ENCODE measurements around the gene P3H3. TPM values are rescaled to one million over a fixed set of nuclear protein-coding genes. Genes with fewer than 3 reads are reported as not detected.

The P3H3 gene
- total RNA-seq, result 10 to 100 TPM in 1 of 3 donors, 1 to 10 TPM in 2; 1.6 to 24.2 (median 5.2) TPM
- long read RNA-seq, donor 1, transcript P3H3-201 (15 exons, 2,632 nt), result major isoform, 28 of 52 reads
- long read RNA-seq, donor 1, partial matches to known transcripts, result 8 of 52 reads
- long read RNA-seq, donor 1, other reads (novel, unspliced or antisense), result 16 of 52 reads
- long read RNA-seq, donor 2, partial matches to known transcripts, result 1 of 1 reads
- long read RNA-seq, donor 2, other reads (novel, unspliced or antisense), result 0 of 1 reads

- TF ChIP-seq CTCF (IDR thresholded peaks at IDR 0.05), result no peak
- ATAC-seq (peak; percentile 33), DNase-seq (peak in 1 of 3 donors; percentile 42)
- peaks cover 6% of the 10 kb centered on the region for H3K4me1 ChIP-seq (ENCODE audit: low read depth)
- H3K9me3 ChIP-seq, result no peaks in the 10 kb centered on the region
- H3K36me3 ChIP-seq (ENCODE audit: low read depth), result no peaks in the 10 kb centered on the region
- H3K4me3 ChIP-seq, result peak within 1 kb of the TSS; percentile 30
- intact Hi-C loops (cut with DNase I, micrococcal nuclease), result loop anchor here (5.0 to 10.0 kb wide), 2 partner anchors 76 to 93 kb away; partner anchors contain the start of gene MLF2 (in 1 of the 2)
Measured at GRCh38 chr12:6827982-6828780, at the start of gene P3H3. P3H3 (plus strand) TSS chr12:6828407; CDS start chr12:6828441, 34 bp downstream.

GRCh38 chr12:6778574-6779550 lies 49.3 kb upstream of the P3H3 start:
- Histone ChIP-seq H3K36me3 (ENCODE audit: low read depth) (no peaks in the 10 kb centered on the region), H3K4me3 (no peak overlapping the region), H3K9me3 (no peaks in the 10 kb centered on the region), H3K4me1 (ENCODE audit: low read depth) (peaks cover 23% of the 10 kb centered on the region)
- intact Hi-C loops (cut with DNase I, micrococcal nuclease), result no loop called here
- ATAC-seq (peak; percentile 97), DNase-seq (peak; percentile 93 to 98 (median 96))
- peak; percentile 90 for TF ChIP-seq CTCF (IDR thresholded peaks at IDR 0.05)

GRCh38 chr12:6779708-6780432 lies 48.3 kb upstream of the P3H3 start:
- intact Hi-C loops (cut with DNase I, micrococcal nuclease), result no loop called here
- Histone ChIP-seq H3K4me3 (no peak overlapping the region), H3K36me3 (ENCODE audit: low read depth) (no peaks in the 10 kb centered on the region), H3K4me1 (ENCODE audit: low read depth) (peaks cover 23% of the 10 kb centered on the region), H3K9me3 (no peaks in the 10 kb centered on the region)
- TF ChIP-seq CTCF (IDR thresholded peaks at IDR 0.05), result no peak
- ATAC-seq (peak; percentile 14), DNase-seq (no peak)

- no peak for ATAC-seq
- no peak for TF ChIP-seq CTCF (IDR thresholded peaks at IDR 0.05)
- Histone ChIP-seq H3K9me3 (no peaks in the 10 kb centered on the region), H3K36me3 (ENCODE audit: low read depth) (no peaks in the 10 kb centered on the region), H3K4me1 (ENCODE audit: low read depth) (peaks cover 18% of the 10 kb centered on the region), H3K4me3 (no peak overlapping the region)
- no peak for DNase-seq
- intact Hi-C loops (cut with DNase I, micrococcal nuclease), result no loop called here
Measured at GRCh38 chr12:6780573-6780972, 47.6 kb upstream of the P3H3 start.

- no peak for DNase-seq
- no peak for TF ChIP-seq CTCF (IDR thresholded peaks at IDR 0.05)
Measured at GRCh38 chr12:6782119-6782518, 46.1 kb upstream of the P3H3 start.

More at GRCh38 chr12:6782119-6782518, 46.1 kb upstream of the P3H3 start:
- Histone ChIP-seq H3K36me3 (ENCODE audit: low read depth) (no peaks in the 10 kb centered on the region), H3K4me1 (ENCODE audit: low read depth) (peaks cover 10% of the 10 kb centered on the region), H3K9me3 (no peaks in the 10 kb centered on the region), H3K4me3 (no peak overlapping the region)
- ATAC-seq, result no peak
- intact Hi-C loops (cut with DNase I, micrococcal nuclease), result no loop called here

Data from mucosa of descending colon (tissue), 3 donors.